Endothelial cell (in vitro differentiated cells): Measurements from ENCODE around the gene CBLC. TPM values are rescaled to one million over a fixed set of nuclear protein-coding genes. Genes with fewer than 3 reads are reported as not detected.

Source experiments
- DNase-seq: peaks from one replicate; pipeline ENCODE4 v3.0.0; 2021; ENCODE audit warnings: low spot score
- H3K27ac Mint-ChIP-seq: one replicate; pipeline ENCODE4 v1.8.0; 2021; ENCODE audit warnings: mixed read lengths, inconsistent platforms; ENCODE audit not compliant: unreplicated experiment
- H3K27me3 Mint-ChIP-seq: one replicate; pipeline ENCODE4 v1.8.0; 2021; ENCODE audit warnings: mild to moderate bottlenecking, moderate library complexity, mixed read lengths, inconsistent platforms; ENCODE audit not compliant: unreplicated experiment
- H3K36me3 Mint-ChIP-seq: one replicate; pipeline ENCODE4 v1.8.0; 2021; ENCODE audit warnings: mild to moderate bottlenecking, low read depth, mixed read lengths, inconsistent platforms; ENCODE audit not compliant: unreplicated experiment
- H3K4me1 Mint-ChIP-seq: one replicate; pipeline ENCODE4 v1.8.0; 2021; ENCODE audit warnings: mild to moderate bottlenecking, mixed read lengths, inconsistent platforms; ENCODE audit not compliant: unreplicated experiment
- H3K4me3 Mint-ChIP-seq: one replicate; pipeline ENCODE4 v1.8.0; 2021; ENCODE audit warnings: mild to moderate bottlenecking, mixed read lengths, inconsistent platforms; ENCODE audit not compliant: unreplicated experiment
- H3K9me3 Mint-ChIP-seq: one replicate; pipeline ENCODE4 v1.8.0; 2021; ENCODE audit warnings: mixed read lengths, inconsistent platforms; ENCODE audit not compliant: unreplicated experiment
- CTCF ChIP-seq: fragments of 200-600 bp; sonication (generic); IDR thresholded peaks from one replicate; pipeline ENCODE4 v1.5.0; 2021; ENCODE audit warnings: antibody characterized with exemption; ENCODE audit not compliant: unreplicated experiment
- total RNA-seq: library from RNA; stranded (reverse); fragmentation: NEBNext Ultra II Directional; extraction: Animal tissue kit (Norgen Biotek cat#: 25700); gene quantifications from one replicate; pipeline ENCODE4 v1.2.1, GENCODE V29; 2021; ENCODE audit not compliant: unreplicated experiment

Gene CBLC
- total RNA-seq, 1 donor from 2014 or later = 0.85 TPM

DNA sequence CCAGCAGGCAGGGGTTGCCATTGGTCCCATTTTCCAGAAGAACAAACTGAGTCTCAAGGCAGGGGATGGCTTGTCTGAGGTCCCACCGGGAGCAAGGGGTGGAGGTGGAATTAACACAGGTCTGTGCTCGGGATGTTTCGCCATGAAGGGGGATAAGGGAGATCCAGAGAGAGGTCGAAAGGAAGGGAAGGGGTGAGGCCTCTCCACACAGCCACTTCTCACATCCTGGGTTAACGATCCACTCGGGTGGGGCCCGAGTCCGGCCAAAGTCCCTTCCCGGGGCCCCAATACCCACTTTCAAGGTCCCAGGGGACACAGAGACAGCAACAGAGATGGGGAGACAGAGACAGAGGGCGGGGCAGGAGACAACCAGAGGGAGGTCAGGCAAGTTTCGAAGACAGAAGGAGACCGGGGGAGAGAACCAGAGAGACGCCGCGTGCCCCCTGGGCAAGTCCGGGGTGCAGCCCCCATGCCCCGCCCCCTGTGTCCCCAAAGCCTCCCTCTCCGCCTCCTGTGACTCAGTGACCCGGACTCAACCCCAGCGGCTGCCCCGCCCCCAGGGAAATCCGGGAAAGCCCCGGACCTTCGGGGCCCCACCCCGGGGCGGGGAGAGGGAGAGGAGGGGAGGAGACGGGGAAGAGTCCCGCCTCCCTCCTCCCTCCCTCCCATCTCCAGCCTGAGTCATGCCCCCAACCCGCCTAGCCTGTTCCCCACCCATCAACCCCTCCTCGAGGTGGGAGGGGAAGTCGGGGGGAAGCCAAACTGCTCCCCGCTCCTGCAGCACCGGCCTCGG lies 30.5 kb upstream of the CBLC start:
- Mint-ChIP-seq H3K27me3 (peaks cover 42% of the 10 kb centered on the region), H3K27ac (no peak overlapping the region), H3K4me3 (peak overlapping the region; percentile 86), H3K9me3 (no peaks in the 10 kb centered on the region), H3K36me3 (peaks cover 4% of the 10 kb centered on the region), H3K4me1 (peaks cover 10% of the 10 kb centered on the region)
- no peak for TF ChIP-seq CTCF
- peak; percentile 59 for DNase-seq

DNA sequence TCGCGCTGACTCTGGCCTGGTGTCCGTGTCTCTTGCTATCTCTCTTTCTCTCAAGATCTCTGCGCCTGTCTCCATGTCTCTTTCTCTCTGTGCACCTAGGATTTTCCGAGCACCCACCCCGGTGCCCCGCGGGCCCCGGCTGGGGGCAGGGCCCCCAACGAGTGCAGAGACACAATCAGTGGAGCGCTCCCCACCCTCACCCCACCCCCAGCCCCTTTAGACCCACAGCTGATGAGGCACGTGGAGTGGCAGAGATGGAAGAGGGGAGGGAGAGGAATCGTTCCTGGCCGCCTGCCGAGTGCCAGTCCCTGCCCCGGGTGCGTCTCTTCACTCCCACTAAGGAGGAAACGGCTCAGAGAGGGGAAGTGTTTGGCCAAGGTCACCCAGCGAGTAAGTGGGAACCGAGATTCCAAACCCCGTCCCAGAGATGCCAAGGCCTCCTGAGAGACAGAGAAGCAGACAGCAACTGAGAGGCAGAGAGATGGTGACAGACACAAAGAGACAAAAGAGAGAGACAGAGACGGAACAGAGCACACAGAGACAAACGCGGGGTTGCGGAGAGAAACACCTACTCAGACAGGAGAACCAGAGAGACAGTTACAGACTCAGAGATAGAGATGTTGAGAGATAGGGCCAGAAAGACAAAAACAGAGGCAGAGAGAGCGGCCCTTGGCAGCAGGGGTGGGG lies 29.8 kb upstream of the CBLC start:
- peak overlapping the region; percentile 91 for H3K4me3 Mint-ChIP-seq
- peaks cover 7% of the 10 kb centered on the region for H3K4me1 Mint-ChIP-seq
- H3K27me3 Mint-ChIP-seq = peaks cover 44% of the 10 kb centered on the region
- DNase-seq = peak; percentile 25
- H3K36me3 Mint-ChIP-seq = peaks cover 4% of the 10 kb centered on the region
- H3K27ac Mint-ChIP-seq = peak overlapping the region; percentile 7
- H3K9me3 Mint-ChIP-seq = no peaks in the 10 kb centered on the region
- no peak for TF ChIP-seq CTCF

GRCh38 chr19:44748426-44749254 lies 29.1 kb upstream of the CBLC start, which contains the start of gene BCL3:
Gene BCL3, plus strand, starts transcription at chr19:44748708. Its CDS starts 83 bp downstream, at chr19:44748791.
- no peak for DNase-seq
- Mint-ChIP-seq H3K27me3 (peaks cover 48% of the 10 kb centered on the region), H3K36me3 (peaks cover 4% of the 10 kb centered on the region), H3K4me3 (peak within 1 kb of the TSS; percentile 91), H3K4me1 (peaks cover 5% of the 10 kb centered on the region), H3K9me3 (no peaks in the 10 kb centered on the region), H3K27ac (peak within 1 kb of the TSS; percentile 61)
- TF ChIP-seq CTCF = no peak

- peaks cover 9% of the 10 kb centered on the region for H3K4me1 Mint-ChIP-seq
- peaks cover 4% of the 10 kb centered on the region for H3K36me3 Mint-ChIP-seq
- H3K4me3 Mint-ChIP-seq = no peak overlapping the region
- no peak for DNase-seq
- TF ChIP-seq CTCF = no peak
- no peaks in the 10 kb centered on the region for H3K9me3 Mint-ChIP-seq
- peaks cover 50% of the 10 kb centered on the region for H3K27me3 Mint-ChIP-seq
- peak overlapping the region; percentile 61 for H3K27ac Mint-ChIP-seq
Observed at GRCh38 chr19:44749292-44749691, 28.4 kb upstream of the CBLC start.
